ENCODE measurements around the gene KCNIP4. TPM values are rescaled to one million over a fixed set of nuclear protein-coding genes. Genes with fewer than 3 reads are reported as not detected.

The KCNIP4 gene
- total RNA-seq, 1 donor from 2014 or later = not detected

DNA sequence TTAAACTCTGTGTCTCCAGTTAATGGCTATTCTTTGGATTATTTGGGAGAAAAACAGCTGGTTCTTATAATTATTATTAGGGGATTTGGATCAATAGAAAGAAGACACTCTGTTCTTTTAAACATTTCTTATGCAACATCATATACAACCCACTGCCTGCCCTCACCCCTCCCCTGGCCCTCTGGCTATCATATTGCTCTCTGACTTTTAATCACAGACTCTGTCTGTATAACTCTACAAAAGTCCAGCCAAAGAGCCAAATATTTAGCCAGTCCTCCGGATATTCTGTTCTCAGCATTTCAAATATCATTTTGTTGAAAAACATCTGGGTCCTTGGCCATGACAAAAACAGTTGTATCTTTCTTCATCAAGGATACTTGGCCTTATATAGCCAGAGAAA lies 1267.3 kb downstream of the KCNIP4 start:
- Mint-ChIP-seq H3K27me3 (peaks cover 2% of the 10 kb centered on the region), H3K36me3 (ENCODE audit: low read depth) (no peaks in the 10 kb centered on the region), H3K27ac (no peak overlapping the region), H3K4me1 (no peaks in the 10 kb centered on the region), H3K9me3 (no peaks in the 10 kb centered on the region), H3K4me3 (no peak overlapping the region)
- TF ChIP-seq, protein P1, sequence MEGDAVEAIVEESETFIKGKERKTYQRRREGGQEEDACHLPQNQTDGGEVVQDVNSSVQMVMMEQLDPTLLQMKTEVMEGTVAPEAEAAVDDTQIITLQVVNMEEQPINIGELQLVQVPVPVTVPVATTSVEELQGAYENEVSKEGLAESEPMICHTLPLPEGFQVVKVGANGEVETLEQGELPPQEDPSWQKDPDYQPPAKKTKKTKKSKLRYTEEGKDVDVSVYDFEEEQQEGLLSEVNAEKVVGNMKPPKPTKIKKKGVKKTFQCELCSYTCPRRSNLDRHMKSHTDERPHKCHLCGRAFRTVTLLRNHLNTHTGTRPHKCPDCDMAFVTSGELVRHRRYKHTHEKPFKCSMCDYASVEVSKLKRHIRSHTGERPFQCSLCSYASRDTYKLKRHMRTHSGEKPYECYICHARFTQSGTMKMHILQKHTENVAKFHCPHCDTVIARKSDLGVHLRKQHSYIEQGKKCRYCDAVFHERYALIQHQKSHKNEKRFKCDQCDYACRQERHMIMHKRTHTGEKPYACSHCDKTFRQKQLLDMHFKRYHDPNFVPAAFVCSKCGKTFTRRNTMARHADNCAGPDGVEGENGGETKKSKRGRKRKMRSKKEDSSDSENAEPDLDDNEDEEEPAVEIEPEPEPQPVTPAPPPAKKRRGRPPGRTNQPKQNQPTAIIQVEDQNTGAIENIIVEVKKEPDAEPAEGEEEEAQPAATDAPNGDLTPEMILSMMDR (IDR thresholded peaks at IDR 0.05) = no peak
- no peak for DNase-seq
- ChIA-PET CTCF (no interaction called here), POLR2A (no interaction called here)
- intact Hi-C loops (cut with micrococcal nuclease) = no loop called here
- ATAC-seq (ENCODE audit: low read depth) = no peak

DNA sequence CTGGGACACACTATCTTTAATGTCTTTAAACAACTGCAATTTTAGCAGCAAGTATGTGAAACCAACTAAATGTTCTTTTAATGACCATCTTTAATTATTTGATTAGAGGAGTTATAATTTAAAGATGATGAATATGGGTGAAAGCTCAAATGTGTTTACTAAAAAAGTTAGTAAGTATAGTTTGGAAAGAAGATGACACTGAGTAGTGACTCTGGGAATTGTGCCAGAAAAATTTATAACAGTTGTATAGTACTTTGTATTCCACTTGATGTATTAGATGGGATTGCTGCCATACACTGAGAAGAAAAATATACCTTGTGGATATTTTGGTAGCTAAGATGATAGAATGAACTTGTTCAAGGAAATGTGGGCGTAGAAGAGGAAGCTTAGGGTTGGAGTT lies 1267.8 kb downstream of the KCNIP4 start:
- Mint-ChIP-seq H3K27me3 (peaks cover 2% of the 10 kb centered on the region), H3K9me3 (no peaks in the 10 kb centered on the region), H3K27ac (no peak overlapping the region), H3K36me3 (ENCODE audit: low read depth) (no peaks in the 10 kb centered on the region), H3K4me3 (no peak overlapping the region), H3K4me1 (no peaks in the 10 kb centered on the region)
- ChIA-PET CTCF (no interaction called here), POLR2A (no interaction called here)
- no peak for ATAC-seq (ENCODE audit: low read depth)
- TF ChIP-seq, protein P1 (IDR thresholded peaks at IDR 0.05) = no peak
- intact Hi-C loops (cut with micrococcal nuclease) = no loop called here
- no peak for DNase-seq

DNA sequence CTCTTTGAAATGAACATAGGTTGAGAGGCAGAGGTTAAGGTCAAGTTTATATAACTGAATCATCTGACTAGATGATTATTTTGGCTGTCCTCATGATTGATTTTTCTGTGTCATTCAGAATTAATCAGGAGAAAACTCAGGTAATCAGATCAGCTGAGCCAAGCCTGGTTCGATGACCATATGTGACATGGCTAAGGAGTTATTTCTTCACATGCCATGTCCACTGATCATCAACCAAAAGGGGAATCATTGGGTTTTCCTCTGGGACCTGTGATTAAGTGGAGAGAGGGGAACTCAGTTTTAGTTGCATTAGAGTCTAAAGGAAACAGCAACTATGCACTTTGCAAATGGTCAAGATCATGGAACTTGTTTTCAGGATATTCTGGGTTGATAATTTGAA lies 1268.6 kb downstream of the KCNIP4 start:
- Mint-ChIP-seq H3K4me3 (no peak overlapping the region), H3K27ac (no peak overlapping the region), H3K9me3 (no peaks in the 10 kb centered on the region), H3K27me3 (peaks cover 4% of the 10 kb centered on the region), H3K36me3 (ENCODE audit: low read depth) (no peaks in the 10 kb centered on the region), H3K4me1 (no peaks in the 10 kb centered on the region)
- DNase-seq (no peak), ATAC-seq (ENCODE audit: low read depth) (no peak)
- TF ChIP-seq, protein P1 (IDR thresholded peaks at IDR 0.05) = no peak
- intact Hi-C loops (cut with micrococcal nuclease) = no loop called here
- CTCF ChIA-PET = no interaction called here
- POLR2A ChIA-PET = no interaction called here
